Astrocyte (in vitro differentiated cells and primary cell): ENCODE measurements around the gene RBM44.

Experiments
- CTCF ChIP-seq: IDR thresholded peaks from 2 replicates; pipeline ENCODE4 v1.5.1; 2011; ENCODE audit warnings: low read depth, mild to moderate bottlenecking, inconsistent platforms, low read length, moderate library complexity; ENCODE audit not compliant: insufficient read depth
- EZH2 ChIP-seq: IDR thresholded peaks from 2 replicates; pipeline ENCODE4 v1.6.1; 2012; ENCODE audit warnings: mild to moderate bottlenecking, low read length, inconsistent platforms; ENCODE audit not compliant: insufficient read depth

- TF ChIP-seq CTCF: no peak
- no peak for TF ChIP-seq EZH2
Observed at GRCh38 chr2:237888389-237888788, 89.8 kb downstream of the RBM44 start.
